Measurements from ENCODE around the gene C2orf76. TPM values are rescaled to one million over a fixed set of nuclear protein-coding genes. Genes with fewer than 3 reads are reported as not detected.
"Not testable (repeated sequence)": the region's sequence is repeated elsewhere in the genome, so short reads cannot be mapped to it uniquely, and the experiment has no call there.

Gene C2orf76
- total RNA-seq, 1 donor from 2014 or later = 10.4 TPM

GRCh38 chr2:119279666-119280065 is 87.0 kb downstream of the C2orf76 start:
- H3K4me3 ChIP-seq (ENCODE audit: low read length in 3 of 3) = no peak overlapping the region
- peaks cover 24 to 29% (median 24%) of the 10 kb centered on the region in 3 donors for H3K4me1 ChIP-seq (ENCODE audit: control insufficient read depth in 3 of 3, insufficient read depth in 3 of 3, low read length in 3 of 3)
- no peaks in the 10 kb centered on the region for H3K9me3 ChIP-seq (ENCODE audit: control insufficient read depth in 3 of 3, low read length in 3 of 3)
- H3K36me3 ChIP-seq (ENCODE audit: control insufficient read depth in 3 of 3, insufficient read depth in 3 of 3, low read length in 3 of 3) = no peaks in the 10 kb centered on the region
- peak overlapping the region; percentile 18 for H3K27ac ChIP-seq (ENCODE audit: low read depth, low read length)
- H3K27me3 ChIP-seq (ENCODE audit: control insufficient read depth in 3 of 3, insufficient read depth in 3 of 3, low read length in 3 of 3) = no peaks in the 10 kb centered on the region
- H3K9ac ChIP-seq (ENCODE audit: low read depth in 1 of 3, low read length in 3 of 3) = no peak overlapping the region

- Histone ChIP-seq H3K27ac (ENCODE audit: low read depth, low read length) (no peak overlapping the region), H3K4me1 (ENCODE audit: control insufficient read depth in 3 of 3, insufficient read depth in 3 of 3, low read length in 3 of 3) (peaks cover 18 to 24% (median 18%) of the 10 kb centered on the region in 3 donors), H3K4me3 (ENCODE audit: low read length in 3 of 3) (no peak overlapping the region), H3K27me3 (ENCODE audit: control insufficient read depth in 3 of 3, insufficient read depth in 3 of 3, low read length in 3 of 3) (no peaks in the 10 kb centered on the region), H3K36me3 (ENCODE audit: control insufficient read depth in 3 of 3, insufficient read depth in 3 of 3, low read length in 3 of 3) (no peaks in the 10 kb centered on the region), H3K9me3 (ENCODE audit: control insufficient read depth in 3 of 3, low read length in 3 of 3) (no peaks in the 10 kb centered on the region), H3K9ac (ENCODE audit: low read depth in 1 of 3, low read length in 3 of 3) (no peak overlapping the region)
Measured at GRCh38 chr2:119278946-119279345, 87.7 kb downstream of the C2orf76 start.

- not testable (repeated sequence) for H3K4me3 ChIP-seq (ENCODE audit: low read length in 3 of 3); H3K27me3 ChIP-seq (ENCODE audit: control insufficient read depth in 3 of 3, insufficient read depth in 3 of 3, low read length in 3 of 3); H3K9ac ChIP-seq (ENCODE audit: low read depth in 1 of 3, low read length in 3 of 3); H3K27ac ChIP-seq (ENCODE audit: low read depth, low read length); H3K9me3 ChIP-seq (ENCODE audit: control insufficient read depth in 3 of 3, low read length in 3 of 3); H3K36me3 ChIP-seq (ENCODE audit: control insufficient read depth in 3 of 3, insufficient read depth in 3 of 3, low read length in 3 of 3)
- H3K4me1 ChIP-seq (ENCODE audit: control insufficient read depth in 3 of 3, insufficient read depth in 3 of 3, low read length in 3 of 3) = peaks cover 13 to 20% (median 14%) of the 10 kb centered on the region in 3 donors
Measured at GRCh38 chr2:119278385-119278784, 88.2 kb downstream of the C2orf76 start.

GRCh38 chr2:119276864-119277263 is 89.8 kb downstream of the C2orf76 start:
- H3K36me3 ChIP-seq (ENCODE audit: control insufficient read depth in 3 of 3, insufficient read depth in 3 of 3, low read length in 3 of 3) = no peaks in the 10 kb centered on the region
- H3K4me1 ChIP-seq (ENCODE audit: control insufficient read depth in 3 of 3, insufficient read depth in 3 of 3, low read length in 3 of 3) = peaks cover 3 to 6% (median 5%) of the 10 kb centered on the region in 3 donors
- no peaks in the 10 kb centered on the region for H3K9me3 ChIP-seq (ENCODE audit: control insufficient read depth in 3 of 3, low read length in 3 of 3)
- H3K27me3 ChIP-seq (ENCODE audit: control insufficient read depth in 3 of 3, insufficient read depth in 3 of 3, low read length in 3 of 3) = no peaks in the 10 kb centered on the region
- no peak overlapping the region for H3K27ac ChIP-seq (ENCODE audit: low read depth, low read length)
- H3K4me3 ChIP-seq (ENCODE audit: low read length in 3 of 3) = no peak overlapping the region
- H3K9ac ChIP-seq (ENCODE audit: low read depth in 1 of 3, low read length in 3 of 3) = no peak overlapping the region

- H3K36me3 ChIP-seq (ENCODE audit: control insufficient read depth in 3 of 3, insufficient read depth in 3 of 3, low read length in 3 of 3) = peaks cover 10 to 24% (median 19%) of the 10 kb centered on the region in 3 donors
Measured at GRCh38 chr2:119267604-119268003, 99.0 kb downstream of the C2orf76 start.

GRCh38 chr2:119266091-119266589 is 100.5 kb downstream of the C2orf76 start:
- H3K4me3 ChIP-seq (ENCODE audit: low read length in 3 of 3) = no peak overlapping the region
- no peak overlapping the region for H3K27ac ChIP-seq (ENCODE audit: low read depth, low read length)
- H3K9ac ChIP-seq (ENCODE audit: low read depth in 1 of 3, low read length in 3 of 3) = peak overlapping the region in 1 of 3 donors; percentile 4
- peaks cover 10 to 21% (median 11%) of the 10 kb centered on the region in 3 donors for H3K4me1 ChIP-seq (ENCODE audit: control insufficient read depth in 3 of 3, insufficient read depth in 3 of 3, low read length in 3 of 3)
- peaks cover 1 to 3% (median 2%) of the 10 kb centered on the region in 3 donors for H3K9me3 ChIP-seq (ENCODE audit: control insufficient read depth in 3 of 3, low read length in 3 of 3)
- H3K36me3 ChIP-seq (ENCODE audit: control insufficient read depth in 3 of 3, insufficient read depth in 3 of 3, low read length in 3 of 3) = peaks cover 10 to 26% (median 19%) of the 10 kb centered on the region in 3 donors
- H3K27me3 ChIP-seq (ENCODE audit: control insufficient read depth in 3 of 3, insufficient read depth in 3 of 3, low read length in 3 of 3) = no peaks in the 10 kb centered on the region

More at GRCh38 chr2:119267604-119268003, 99.0 kb downstream of the C2orf76 start:
- H3K9ac ChIP-seq (ENCODE audit: low read depth in 1 of 3, low read length in 3 of 3) = no peak overlapping the region
- peaks cover 1 to 3% (median 2%) of the 10 kb centered on the region in 3 donors for H3K9me3 ChIP-seq (ENCODE audit: control insufficient read depth in 3 of 3, low read length in 3 of 3)
- H3K4me1 ChIP-seq (ENCODE audit: control insufficient read depth in 3 of 3, insufficient read depth in 3 of 3, low read length in 3 of 3) = peaks cover 10 to 21% (median 11%) of the 10 kb centered on the region in 3 donors
- no peaks in the 10 kb centered on the region for H3K27me3 ChIP-seq (ENCODE audit: control insufficient read depth in 3 of 3, insufficient read depth in 3 of 3, low read length in 3 of 3)
- H3K27ac ChIP-seq (ENCODE audit: low read depth, low read length) = no peak overlapping the region
- no peak overlapping the region for H3K4me3 ChIP-seq (ENCODE audit: low read length in 3 of 3)

GRCh38 chr2:119265693-119266066 is 101.0 kb downstream of the C2orf76 start:
- peaks cover 11 to 21% (median 13%) of the 10 kb centered on the region in 3 donors for H3K4me1 ChIP-seq (ENCODE audit: control insufficient read depth in 3 of 3, insufficient read depth in 3 of 3, low read length in 3 of 3)
- H3K27ac ChIP-seq (ENCODE audit: low read depth, low read length) = no peak overlapping the region
- no peak overlapping the region for H3K4me3 ChIP-seq (ENCODE audit: low read length in 3 of 3)
- H3K9ac ChIP-seq (ENCODE audit: low read depth in 1 of 3, low read length in 3 of 3) = peak overlapping the region in 1 of 3 donors; percentile 4
- H3K36me3 ChIP-seq (ENCODE audit: control insufficient read depth in 3 of 3, insufficient read depth in 3 of 3, low read length in 3 of 3) = peaks cover 10 to 29% (median 19%) of the 10 kb centered on the region in 3 donors
- H3K27me3 ChIP-seq (ENCODE audit: control insufficient read depth in 3 of 3, insufficient read depth in 3 of 3, low read length in 3 of 3) = no peaks in the 10 kb centered on the region
- peaks cover under 1 to 3% (median 2%) of the 10 kb centered on the region in 3 donors for H3K9me3 ChIP-seq (ENCODE audit: control insufficient read depth in 3 of 3, low read length in 3 of 3)

- Histone ChIP-seq H3K4me1 (ENCODE audit: control insufficient read depth in 3 of 3, insufficient read depth in 3 of 3, low read length in 3 of 3) (peaks cover 11 to 21% (median 14%) of the 10 kb centered on the region in 3 donors), H3K36me3 (ENCODE audit: control insufficient read depth in 3 of 3, insufficient read depth in 3 of 3, low read length in 3 of 3) (peaks cover 10 to 29% (median 19%) of the 10 kb centered on the region in 3 donors), H3K9ac (ENCODE audit: low read depth in 1 of 3, low read length in 3 of 3) (peak overlapping the region in 1 of 3 donors; percentile 11), H3K27ac (ENCODE audit: low read depth, low read length) (peak overlapping the region; percentile 28), H3K4me3 (ENCODE audit: low read length in 3 of 3) (no peak overlapping the region), H3K27me3 (ENCODE audit: control insufficient read depth in 3 of 3, insufficient read depth in 3 of 3, low read length in 3 of 3) (no peaks in the 10 kb centered on the region), H3K9me3 (ENCODE audit: control insufficient read depth in 3 of 3, low read length in 3 of 3) (no peaks in the 10 kb centered on the region)
Measured at GRCh38 chr2:119264781-119265692, 101.6 kb downstream of the C2orf76 start.

GRCh38 chr2:119263656-119264055 is 103.0 kb downstream of the C2orf76 start:
- H3K27ac ChIP-seq (ENCODE audit: low read depth, low read length) = no peak overlapping the region
- no peak overlapping the region for H3K4me3 ChIP-seq (ENCODE audit: low read length in 3 of 3)
- H3K4me1 ChIP-seq (ENCODE audit: control insufficient read depth in 3 of 3, insufficient read depth in 3 of 3, low read length in 3 of 3) = peaks cover 11 to 25% (median 14%) of the 10 kb centered on the region in 3 donors
- H3K9ac ChIP-seq (ENCODE audit: low read depth in 1 of 3, low read length in 3 of 3) = no peak overlapping the region
- no peaks in the 10 kb centered on the region for H3K27me3 ChIP-seq (ENCODE audit: control insufficient read depth in 3 of 3, insufficient read depth in 3 of 3, low read length in 3 of 3)
- no peaks in the 10 kb centered on the region for H3K9me3 ChIP-seq (ENCODE audit: control insufficient read depth in 3 of 3, low read length in 3 of 3)
- peaks cover 10 to 29% (median 19%) of the 10 kb centered on the region in 3 donors for H3K36me3 ChIP-seq (ENCODE audit: control insufficient read depth in 3 of 3, insufficient read depth in 3 of 3, low read length in 3 of 3)

- Histone ChIP-seq H3K9ac (ENCODE audit: low read depth in 1 of 3, low read length in 3 of 3) (no peak overlapping the region), H3K4me3 (ENCODE audit: low read length in 3 of 3) (no peak overlapping the region), H3K4me1 (ENCODE audit: control insufficient read depth in 3 of 3, insufficient read depth in 3 of 3, low read length in 3 of 3) (peaks cover 11 to 25% (median 14%) of the 10 kb centered on the region in 3 donors), H3K9me3 (ENCODE audit: control insufficient read depth in 3 of 3, low read length in 3 of 3) (no peaks in the 10 kb centered on the region), H3K27ac (ENCODE audit: low read depth, low read length) (no peak overlapping the region), H3K27me3 (ENCODE audit: control insufficient read depth in 3 of 3, insufficient read depth in 3 of 3, low read length in 3 of 3) (no peaks in the 10 kb centered on the region), H3K36me3 (ENCODE audit: control insufficient read depth in 3 of 3, insufficient read depth in 3 of 3, low read length in 3 of 3) (peaks cover 11 to 29% (median 19%) of the 10 kb centered on the region in 3 donors)
Measured at GRCh38 chr2:119263025-119263424, 103.6 kb downstream of the C2orf76 start.

All from skeletal muscle tissue (tissue), 4 donors.